PFSK-1 (cell line): Measurements from ENCODE around the gene DTX4.

ENCODE experiments used
- POLR2AphosphoS5 ChIP-seq: IDR thresholded peaks from 2 replicates; pipeline ENCODE4 v1.6.1; 2012; ENCODE audit warnings: low read depth, mild to moderate bottlenecking, control low read depth, low read length, moderate library complexity
- SIN3A ChIP-seq: IDR thresholded peaks from 2 replicates; pipeline ENCODE4 v1.6.1; 2012; ENCODE audit warnings: mild to moderate bottlenecking, low read length, moderate library complexity, borderline replicate concordance; ENCODE audit not compliant: insufficient read depth
- TAF1 ChIP-seq: IDR thresholded peaks from 2 replicates; pipeline ENCODE4 v1.6.1; 2012; ENCODE audit warnings: low read length, control low read depth, borderline replicate concordance; ENCODE audit not compliant: insufficient read depth
- TF ChIP-seq, protein P1 (sequence below), 2 experiments: IDR thresholded peaks; 2 replicates each; pipeline versions ENCODE4 v1.6.1 to v1.8.0; 2011 to 2012; ENCODE audit warnings: low read depth in 2 of 2, low read length in 2 of 2, control low read depth in 1 of 2, inconsistent platforms in 1 of 2, mild to moderate bottlenecking in 1 of 2, moderate library complexity in 1 of 2; ENCODE audit not compliant: insufficient read depth in 1 of 2

DNA sequence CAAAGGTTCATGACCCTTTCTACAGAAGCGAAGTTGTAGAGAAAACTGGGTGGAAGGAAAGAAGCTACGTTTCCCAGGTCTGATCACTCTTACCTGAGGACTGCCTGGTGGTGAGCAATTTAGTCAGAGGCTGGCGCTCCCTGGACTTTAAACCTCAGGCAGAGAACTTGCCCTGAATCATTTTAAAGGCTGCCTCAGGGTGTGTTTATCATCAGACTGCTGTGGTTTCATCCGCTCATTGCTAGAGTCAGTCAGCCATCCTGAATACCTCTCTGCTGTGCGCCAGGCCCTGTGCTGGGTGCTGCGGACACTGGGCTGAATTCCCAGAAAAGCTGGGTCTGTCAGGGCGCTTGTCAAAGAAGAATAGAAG lies 2.7 kb downstream of the DTX4 start:
- TF ChIP-seq, protein P1, sequence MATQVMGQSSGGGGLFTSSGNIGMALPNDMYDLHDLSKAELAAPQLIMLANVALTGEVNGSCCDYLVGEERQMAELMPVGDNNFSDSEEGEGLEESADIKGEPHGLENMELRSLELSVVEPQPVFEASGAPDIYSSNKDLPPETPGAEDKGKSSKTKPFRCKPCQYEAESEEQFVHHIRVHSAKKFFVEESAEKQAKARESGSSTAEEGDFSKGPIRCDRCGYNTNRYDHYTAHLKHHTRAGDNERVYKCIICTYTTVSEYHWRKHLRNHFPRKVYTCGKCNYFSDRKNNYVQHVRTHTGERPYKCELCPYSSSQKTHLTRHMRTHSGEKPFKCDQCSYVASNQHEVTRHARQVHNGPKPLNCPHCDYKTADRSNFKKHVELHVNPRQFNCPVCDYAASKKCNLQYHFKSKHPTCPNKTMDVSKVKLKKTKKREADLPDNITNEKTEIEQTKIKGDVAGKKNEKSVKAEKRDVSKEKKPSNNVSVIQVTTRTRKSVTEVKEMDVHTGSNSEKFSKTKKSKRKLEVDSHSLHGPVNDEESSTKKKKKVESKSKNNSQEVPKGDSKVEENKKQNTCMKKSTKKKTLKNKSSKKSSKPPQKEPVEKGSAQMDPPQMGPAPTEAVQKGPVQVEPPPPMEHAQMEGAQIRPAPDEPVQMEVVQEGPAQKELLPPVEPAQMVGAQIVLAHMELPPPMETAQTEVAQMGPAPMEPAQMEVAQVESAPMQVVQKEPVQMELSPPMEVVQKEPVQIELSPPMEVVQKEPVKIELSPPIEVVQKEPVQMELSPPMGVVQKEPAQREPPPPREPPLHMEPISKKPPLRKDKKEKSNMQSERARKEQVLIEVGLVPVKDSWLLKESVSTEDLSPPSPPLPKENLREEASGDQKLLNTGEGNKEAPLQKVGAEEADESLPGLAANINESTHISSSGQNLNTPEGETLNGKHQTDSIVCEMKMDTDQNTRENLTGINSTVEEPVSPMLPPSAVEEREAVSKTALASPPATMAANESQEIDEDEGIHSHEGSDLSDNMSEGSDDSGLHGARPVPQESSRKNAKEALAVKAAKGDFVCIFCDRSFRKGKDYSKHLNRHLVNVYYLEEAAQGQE (IDR thresholded peaks at IDR 0.05; ENCODE audit: insufficient read depth in 1 of 2, low read depth in 2 of 2, low read length in 2 of 2) = no peak
- TF ChIP-seq SIN3A (no peak), POLR2AphosphoS5 (no peak), TAF1 (no peak)
